Lung (tissue), 16 donors: Measurements from ENCODE around the gene EXOSC6. TPM values are rescaled to one million over a fixed set of nuclear protein-coding genes. Genes with fewer than 3 reads are reported as not detected.

Source experiments
- ATAC-seq: fragments of 200-7000 bp; cut with Tn5 transposase; one replicate; pipeline ENCODE4 v1.9.1; 2020; ENCODE audit warnings: moderate number of reproducible peaks; ENCODE audit not compliant: insufficient read depth, low FRiP score
- DNase-seq, 3 donors: peaks; one replicate each; pipeline ENCODE4 v3.0.0-alpha.2; 2013 to 2017
- H3K27ac ChIP-seq, 2 donors: one replicate each; pipeline ENCODE4 v1.5.1; 2013; ENCODE audit warnings: mild to moderate bottlenecking in 2 of 2, moderate library complexity in 2 of 2, control low read depth in 1 of 2, inconsistent platforms in 1 of 2, low read depth in 1 of 2, low read length in 1 of 2
- H3K27me3 ChIP-seq, 3 donors: one replicate each; pipeline ENCODE4 v1.5.1; 2013; ENCODE audit warnings: low read length in 2 of 3; ENCODE audit not compliant: control insufficient read depth in 3 of 3, insufficient read depth in 3 of 3
- H3K36me3 ChIP-seq, 4 donors: one replicate each; pipeline ENCODE4 v1.5.1; 2013; ENCODE audit warnings: low read length in 4 of 4, mild to moderate bottlenecking in 1 of 4, moderate library complexity in 1 of 4; ENCODE audit not compliant: control insufficient read depth in 4 of 4, insufficient read depth in 4 of 4
- H3K4me1 ChIP-seq, 5 donors: one replicate each; pipeline ENCODE4 v1.5.1; 2013; ENCODE audit warnings: low read length in 5 of 5, mild to moderate bottlenecking in 2 of 5, moderate library complexity in 1 of 5; ENCODE audit not compliant: control insufficient read depth in 5 of 5, insufficient read depth in 5 of 5
- H3K4me3 ChIP-seq: one replicate; pipeline ENCODE4 v1.5.1; 2013; ENCODE audit warnings: mild to moderate bottlenecking, control low read depth, moderate library complexity
- H3K9ac ChIP-seq, 2 donors: one replicate each; pipeline ENCODE4 v1.5.1; 2013; ENCODE audit warnings: low read length in 2 of 2, control low read depth in 1 of 2; ENCODE audit not compliant: insufficient read depth in 1 of 2
- H3K9me3 ChIP-seq, 4 donors: one replicate each; pipeline ENCODE4 v1.5.1; 2013; ENCODE audit warnings: low read length in 3 of 4, mild to moderate bottlenecking in 1 of 4, moderate library complexity in 1 of 4; ENCODE audit not compliant: control insufficient read depth in 4 of 4, insufficient read depth in 3 of 4
- CTCF ChIP-seq: IDR thresholded peaks from 2 replicates; pipeline ENCODE4 v1.5.1; 2012; ENCODE audit warnings: mild to moderate bottlenecking; ENCODE audit errors: control extremely low read depth, extremely low read depth
- WGBS, 2 donors: extraction: QIAGEN DNeasy Blood & Tissue Kit; methylation state at CpG; one replicate each; pipeline ENCODE4 v1.1.7; 2013; 5-methylcytosine and 5-hydroxymethylcytosine counted together
- long read RNA-seq, 5 donors: transcript quantifications; one replicate each; lab custom pipeline, GENCODE V29; 2026
- polyA plus RNA-seq, 2 donors: library from polyadenylated mRNA; stranded (reverse); fragments of 200-250 nt; gene quantifications; one replicate each; pipeline ENCODE4 v1.2.1, GENCODE V29; 2013
- total RNA-seq, 2 donors: library from RNA; depleted of rRNA in 1 of 2; stranded (reverse); fragments of >200 nt in 1 of 2; gene quantifications; one replicate each; pipeline ENCODE4 v1.2.1, GENCODE V29; 2014 to 2021
- donor health status: control.
- donor health status: control.
- donor health status: Bipolar disorder and iron deficiency.
- donor health status: healthy.
- donor health status: DM: yes; HTN: yes; CAD: no.

The EXOSC6 gene
- total RNA-seq (10 to 100 TPM; 27.8 to 28.0 TPM), polyA plus RNA-seq (10 to 100 TPM in 1 of 2 donors, 1 to 10 TPM in 1; 7.1 to 17.6 TPM)
- long read RNA-seq, donor 1, full-length matches to known transcripts = 103 of 103 reads
- long read RNA-seq, donor 1, partial matches to known transcripts = 0 of 103 reads
- long read RNA-seq, donor 1, other reads (novel, unspliced or antisense) = 0 of 103 reads
- long read RNA-seq, donor 2, full-length matches to known transcripts = 44 of 44 reads
- long read RNA-seq, donor 2, partial matches to known transcripts = 0 of 44 reads
- long read RNA-seq, donor 2, other reads (novel, unspliced or antisense) = 0 of 44 reads
- long read RNA-seq, donor 3, full-length matches to known transcripts = 36 of 36 reads
- long read RNA-seq, donor 3, partial matches to known transcripts = 0 of 36 reads
- long read RNA-seq, donor 3, other reads (novel, unspliced or antisense) = 0 of 36 reads
- long read RNA-seq, donor 4, full-length matches to known transcripts = 53 of 53 reads
- long read RNA-seq, donor 4, partial matches to known transcripts = 0 of 53 reads
- long read RNA-seq, donor 4, other reads (novel, unspliced or antisense) = 0 of 53 reads
- long read RNA-seq, donor 5, full-length matches to known transcripts = 82 of 82 reads
- long read RNA-seq, donor 5, partial matches to known transcripts = 0 of 82 reads
- long read RNA-seq, donor 5, other reads (novel, unspliced or antisense) = 0 of 82 reads

GRCh38 chr16:70251629-70252354 is at the start of gene EXOSC6:
Gene EXOSC6, minus strand, starts transcription at chr16:70251940. Its CDS starts 40 bp downstream, at chr16:70251900.
- no peaks in the 10 kb centered on the region for H3K27me3 ChIP-seq
- H3K4me3 ChIP-seq = peak within 1 kb of the TSS; percentile 84
- peak; percentile 92 to 96 (median 94) for DNase-seq
- peak; percentile 63 for TF ChIP-seq CTCF
- no peaks in the 10 kb centered on the region for H3K9me3 ChIP-seq
- WGBS, 2 donors = 2% methylated on average over 48 to 65 of the region's 65 CpGs
- ATAC-seq = peak; percentile 99
- peaks cover 6 to 38% (median 19%) of the 10 kb centered on the region in 4 donors for H3K36me3 ChIP-seq
- H3K4me1 ChIP-seq = peaks cover 0 to 13% (median 0%) of the 10 kb centered on the region in 5 donors
- peak within 1 kb of the TSS; percentile 90 to 95 for H3K27ac ChIP-seq
- H3K9ac ChIP-seq = peak within 1 kb of the TSS in 1 of 2 donors; percentile 11

GRCh38 chr16:70301121-70301520 is 49.4 kb upstream of the EXOSC6 start:
- no peak for ATAC-seq

More at GRCh38 chr16:70301121-70301520, 49.4 kb upstream of the EXOSC6 start:
- no peaks in the 10 kb centered on the region for H3K27me3 ChIP-seq
- H3K4me3 ChIP-seq = no peak overlapping the region
- H3K36me3 ChIP-seq = peaks cover 0 to 4% (median 0%) of the 10 kb centered on the region in 4 donors
- no peak for DNase-seq
- H3K9me3 ChIP-seq = peaks cover 0 to 5% (median 2%) of the 10 kb centered on the region in 4 donors
- H3K4me1 ChIP-seq = peaks cover 0 to 11% (median 0%) of the 10 kb centered on the region in 5 donors
- WGBS, 2 donors = 98% methylated on average over 1 of the region's 1 CpG
- H3K9ac ChIP-seq = no peak overlapping the region
- TF ChIP-seq CTCF = no peak
- H3K27ac ChIP-seq = no peak overlapping the region
